IPS-15b (cell line): ENCODE measurements around the gene HOXC12.

Source experiments
- H3K27me3 ChIP-seq: one replicate; pipeline ENCODE4 v1.6.1; 2013; ENCODE audit warnings: low read length; ENCODE audit not compliant: control insufficient read depth, insufficient read depth
- H3K36me3 ChIP-seq: one replicate; pipeline ENCODE4 v1.6.1; 2013; ENCODE audit warnings: low read length; ENCODE audit not compliant: control insufficient read depth, insufficient read depth
- H3K4me1 ChIP-seq: one replicate; pipeline ENCODE4 v1.6.1; 2013; ENCODE audit warnings: mild to moderate bottlenecking, low read length; ENCODE audit not compliant: control insufficient read depth, insufficient read depth
- H3K4me3 ChIP-seq: one replicate; pipeline ENCODE4 v1.5.1; 2013; ENCODE audit warnings: low read depth, low read length
- H3K9ac ChIP-seq: one replicate; pipeline ENCODE4 v1.6.1; 2013; ENCODE audit warnings: low read depth, mild to moderate bottlenecking, low read length
- H3K9me3 ChIP-seq: one replicate; pipeline ENCODE4 v1.6.1; 2013; ENCODE audit warnings: mild to moderate bottlenecking, low read length; ENCODE audit not compliant: control insufficient read depth, insufficient read depth

The HOXC12 gene

DNA sequence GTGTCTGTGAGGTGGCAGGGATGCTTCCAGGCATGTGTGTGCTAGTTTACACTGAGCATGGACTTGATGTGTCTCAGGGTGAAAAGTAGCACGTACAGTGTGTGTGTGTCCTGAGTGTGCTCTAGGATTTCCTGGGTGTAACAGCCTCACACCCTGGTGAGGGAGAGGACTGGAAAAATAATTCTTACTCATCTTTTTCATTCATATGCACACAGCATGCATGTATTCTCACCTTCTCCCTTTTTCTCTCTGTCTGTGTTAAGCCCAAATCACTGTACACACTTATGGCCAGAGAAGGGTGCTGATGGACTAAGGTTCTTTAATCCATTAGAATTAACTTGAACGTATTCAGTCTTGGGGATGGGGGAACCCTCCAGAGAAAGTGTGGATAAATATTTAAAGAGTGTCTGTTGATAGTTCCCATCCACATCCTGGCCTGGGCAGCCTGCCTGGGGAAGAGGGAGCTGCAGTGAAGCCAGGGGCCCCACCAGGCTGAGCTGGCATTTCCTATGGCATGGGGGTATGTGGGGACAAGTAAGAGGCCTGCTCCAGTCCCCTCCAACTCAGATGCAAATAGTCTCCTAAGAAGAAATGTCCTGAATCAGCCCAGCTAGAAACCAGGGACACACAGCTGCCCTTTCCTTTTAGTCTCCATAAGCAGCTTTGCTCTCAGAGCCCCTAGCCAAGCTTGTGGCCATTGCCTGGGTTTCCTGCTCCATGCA is 53.0 kb downstream of the HOXC12 start:
- no peaks in the 10 kb centered on the region for H3K4me1 ChIP-seq
- no peaks in the 10 kb centered on the region for H3K9me3 ChIP-seq
- peaks cover 95% of the 10 kb centered on the region for H3K27me3 ChIP-seq
- peak overlapping the region; percentile 32 for H3K4me3 ChIP-seq
- no peak overlapping the region for H3K9ac ChIP-seq
- H3K36me3 ChIP-seq, result no peaks in the 10 kb centered on the region

DNA sequence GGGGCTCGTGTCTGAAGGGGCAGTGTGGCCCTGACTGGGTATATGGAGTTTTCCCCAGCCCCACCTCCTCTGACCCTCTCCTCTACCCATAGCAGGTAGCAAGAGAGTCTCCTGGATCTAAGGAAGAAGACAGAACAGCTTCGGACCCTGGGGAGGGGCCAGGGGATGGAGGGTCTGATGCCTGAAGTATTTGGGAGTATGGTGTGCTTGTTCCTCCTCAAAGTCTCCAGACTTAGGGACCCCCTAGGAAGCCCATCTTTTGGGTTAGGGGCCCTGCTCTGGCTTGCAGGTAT is 53.5 kb downstream of the HOXC12 start:
- Histone ChIP-seq H3K36me3 (no peaks in the 10 kb centered on the region), H3K9me3 (no peaks in the 10 kb centered on the region), H3K27me3 (peaks cover 95% of the 10 kb centered on the region), H3K9ac (no peak overlapping the region), H3K4me3 (no peak overlapping the region), H3K4me1 (no peaks in the 10 kb centered on the region)
